T-cell (primary cell): Measurements from ENCODE around the gene SNX9. TPM values are rescaled to one million over a fixed set of nuclear protein-coding genes. Genes with fewer than 3 reads are reported as not detected.

Experiments
- ATAC-seq, 4 experiments: fragments of 200-7000 bp in 3 of 4; fragments of 150-1000 bp in 1 of 4; cut with Tn5 transposase; replicated peaks in 1 of 4; 1 replicate in 3 of 4; 2 replicates in 1 of 4; pipeline ENCODE4 v1.10.0; 2021; ENCODE audit warnings: moderate library complexity in 3 of 4, mild to moderate bottlenecking in 2 of 4, moderate number of reproducible peaks in 1 of 4
- CTCF ChIA-PET, 2 donors: fragments of 300-600 bp; sonication (Branson Sonifier 250); formaldehyde crosslinking; loops; one replicate each; lab custom pipeline; 2022; ENCODE audit warnings: antibody characterized with exemption in 2 of 2; lab: Charles Lee
- POLR2A ChIA-PET, 2 donors: fragments of 300-600 bp; sonication (Branson Sonifier 250); formaldehyde crosslinking; loops; one replicate each; lab custom pipeline; 2022; ENCODE audit warnings: antibody characterized with exemption in 2 of 2; lab: Charles Lee
- DNase-seq, 35 experiments: peaks; one replicate each; pipeline versions ENCODE4 v3.0.0 to v3.0.0-alpha.2; 2013 to 2023
- H3K27ac ChIP-seq: one replicate; pipeline ENCODE4 v1.5.1; 2013; ENCODE audit warnings: low read length
- H3K27me3 ChIP-seq, 2 experiments: replicated peaks in 1 of 2; 1 replicate in 1 of 2; 2 replicates in 1 of 2; pipeline versions ENCODE4 v1.6.1 to v1.7.0; 2013; ENCODE audit warnings: low read length in 1 of 2, mixed read lengths in 1 of 2; ENCODE audit not compliant: control insufficient read depth in 2 of 2, insufficient read depth in 2 of 2; ENCODE audit errors: extremely low read depth in 1 of 2
- H3K36me3 ChIP-seq, 2 donors: 1 replicate in 1 of 2; 2 replicates in 1 of 2; pipeline versions ENCODE4 v1.6.1 to v1.7.0; 2013; ENCODE audit warnings: low read length in 1 of 2; ENCODE audit not compliant: control insufficient read depth in 2 of 2, insufficient read depth in 1 of 2; ENCODE audit errors: extremely low read depth in 1 of 2
- H3K4me1 ChIP-seq, 2 experiments: 1 replicate in 1 of 2; 2 replicates in 1 of 2; pipeline versions ENCODE4 v1.6.1 to v1.7.0; 2013; ENCODE audit warnings: low read length in 2 of 2, mixed read lengths in 1 of 2; ENCODE audit not compliant: insufficient read depth in 2 of 2, control insufficient read depth in 1 of 2; ENCODE audit errors: extremely low read depth in 1 of 2
- H3K4me3 ChIP-seq, 2 donors: 1 replicate in 1 of 2; 2 replicates in 1 of 2; pipeline versions ENCODE4 v1.5.1 to v1.7.0; 2013; ENCODE audit warnings: mild to moderate bottlenecking in 2 of 2, low read length in 1 of 2, moderate library complexity in 1 of 2; ENCODE audit not compliant: control insufficient read depth in 1 of 2; ENCODE audit errors: extremely low read depth in 1 of 2
- H3K9me3 ChIP-seq: 2 replicates; pipeline ENCODE4 v1.7.0; 2013
- H3K27ac Mint-ChIP-seq, 2 donors: one replicate each; pipeline ENCODE4 v1.8.0; 2020 to 2021; ENCODE audit warnings: mild to moderate bottlenecking in 2 of 2, mixed read lengths in 2 of 2
- H3K27me3 Mint-ChIP-seq, 2 donors: one replicate each; pipeline ENCODE4 v1.8.0; 2021 to 2022; ENCODE audit warnings: mixed read lengths in 2 of 2
- H3K36me3 Mint-ChIP-seq: one replicate; pipeline ENCODE4 v1.8.0; 2021; ENCODE audit warnings: mixed read lengths
- H3K4me1 Mint-ChIP-seq, 3 donors: one replicate each; pipeline ENCODE4 v1.8.0; 2020 to 2022; ENCODE audit warnings: mixed read lengths in 3 of 3, mild to moderate bottlenecking in 1 of 3
- H3K4me3 Mint-ChIP-seq, 3 donors: one replicate each; pipeline ENCODE4 v1.8.0; 2020 to 2022; ENCODE audit warnings: mild to moderate bottlenecking in 3 of 3, mixed read lengths in 3 of 3, moderate library complexity in 3 of 3
- H3K9me3 Mint-ChIP-seq, 3 donors: one replicate each; pipeline ENCODE4 v1.8.0; 2020 to 2022; ENCODE audit warnings: mixed read lengths in 3 of 3
- WGBS: methylation state at CpG from one replicate; pipeline ENCODE4 v1.1.5; 2013; ENCODE audit warnings: missing lambda C conversion rate; ENCODE audit not compliant: insufficient coverage; 5-methylcytosine and 5-hydroxymethylcytosine counted together
- total RNA-seq, 35 experiments: library from RNA in 6 of 35; stranded (reverse) in 6 of 35; fragments of 120-200 nt in 1 of 35; gene quantifications; one replicate each; pipeline versions ENCODE4 v1.2.1 to v1.2.4 and lab custom pipeline; 2013 to 2026

SNX9 gene
- total RNA-seq, 5 donors from 2014 or later (not counting 1 experiment from before 2014, with no cell fraction given): 20.5 to 25.9 (median 23.7) TPM

GRCh38 chr6:157908369-157909281, 85.6 kb downstream of the SNX9 start:
- Histone ChIP-seq H3K4me1 (no peaks in the 10 kb centered on the region), H3K36me3 (peaks cover 3 to 23% of the 10 kb centered on the region in 2 donors), H3K9me3 (no peaks in the 10 kb centered on the region), H3K4me3 (no peak overlapping the region), H3K27me3 (no peaks in the 10 kb centered on the region), H3K27ac (no peak overlapping the region)
- 73% methylated on average over 4 of the region's 7 CpGs for WGBS
- Mint-ChIP-seq H3K27ac (no peak overlapping the region), H3K36me3 (peaks cover 51% of the 10 kb centered on the region), H3K9me3 (no peaks in the 10 kb centered on the region), H3K4me1 (peaks cover 3 to 10% (median 7%) of the 10 kb centered on the region in 3 donors), H3K4me3 (no peak overlapping the region), H3K27me3 (no peaks in the 10 kb centered on the region)
- ChIA-PET CTCF (interaction anchor here in 1 of 2 donors (0.6 kb wide), 1 partner anchor 22 kb away, joined by 4 read pairs; no protein-coding TSS in a partner anchor), POLR2A (interaction anchor here in 1 of 2 donors (0.6 kb wide), 1 partner anchor 35 kb away, joined by 5 read pairs; no protein-coding TSS in a partner anchor)
- DNase-seq: no peak
- ATAC-seq: peak in 1 of 4 experiments; percentile 9

GRCh38 chr6:157909282-157909664, 86.2 kb downstream of the SNX9 start:
- no peaks in the 10 kb centered on the region for H3K4me1 ChIP-seq
- no peak overlapping the region for H3K4me3 ChIP-seq
- no peak for DNase-seq
- H3K27me3 ChIP-seq: no peaks in the 10 kb centered on the region
- H3K4me3 Mint-ChIP-seq: no peak overlapping the region
- H3K9me3 Mint-ChIP-seq: no peaks in the 10 kb centered on the region
- H3K4me1 Mint-ChIP-seq: peaks cover 3 to 10% (median 7%) of the 10 kb centered on the region in 3 donors
- H3K36me3 ChIP-seq: peaks cover 3 to 23% of the 10 kb centered on the region in 2 donors
- H3K27ac Mint-ChIP-seq: no peak overlapping the region
- CTCF ChIA-PET: no interaction called here
- H3K27me3 Mint-ChIP-seq: no peaks in the 10 kb centered on the region
- no peak for ATAC-seq
- no peaks in the 10 kb centered on the region for H3K9me3 ChIP-seq
- POLR2A ChIA-PET: interaction anchor here in 1 of 2 donors (0.6 kb wide), 1 partner anchor 36 kb away, joined by 5 read pairs; no protein-coding TSS in a partner anchor
- peaks cover 55% of the 10 kb centered on the region for H3K36me3 Mint-ChIP-seq
- 100% methylated on average over 2 of the region's 3 CpGs for WGBS
- no peak overlapping the region for H3K27ac ChIP-seq

- Mint-ChIP-seq H3K27ac (no peak overlapping the region), H3K4me1 (peaks cover 3 to 10% (median 7%) of the 10 kb centered on the region in 3 donors), H3K4me3 (no peak overlapping the region), H3K9me3 (no peaks in the 10 kb centered on the region), H3K36me3 (peaks cover 58% of the 10 kb centered on the region), H3K27me3 (no peaks in the 10 kb centered on the region)
- ChIA-PET POLR2A (no interaction called here), CTCF (no interaction called here)
- DNase-seq (no peak), ATAC-seq (no peak)
- H3K27me3 ChIP-seq: no peaks in the 10 kb centered on the region
- no peak overlapping the region for H3K4me3 ChIP-seq
- WGBS: 94% methylated on average over 7 of the region's 9 CpGs
- no peaks in the 10 kb centered on the region for H3K4me1 ChIP-seq
- H3K9me3 ChIP-seq: no peaks in the 10 kb centered on the region
- H3K36me3 ChIP-seq: peaks cover 0 to 20% of the 10 kb centered on the region in 2 donors
- no peak overlapping the region for H3K27ac ChIP-seq
Observed at GRCh38 chr6:157911278-157911677, 88.2 kb downstream of the SNX9 start.

- H3K27me3 Mint-ChIP-seq: no peaks in the 10 kb centered on the region
- Histone ChIP-seq H3K36me3 (peaks cover 0 to 18% of the 10 kb centered on the region in 2 donors), H3K9me3 (no peaks in the 10 kb centered on the region), H3K27me3 (no peaks in the 10 kb centered on the region), H3K27ac (no peak overlapping the region), H3K4me1 (no peaks in the 10 kb centered on the region), H3K4me3 (no peak overlapping the region)
- no peak overlapping the region for H3K4me3 Mint-ChIP-seq
- H3K36me3 Mint-ChIP-seq: peaks cover 58% of the 10 kb centered on the region
- no peak overlapping the region for H3K27ac Mint-ChIP-seq
- POLR2A ChIA-PET: no interaction called here
- H3K4me1 Mint-ChIP-seq: peaks cover 3 to 10% (median 7%) of the 10 kb centered on the region in 3 donors
- 67% methylated on average over 3 of the region's 5 CpGs for WGBS
- H3K9me3 Mint-ChIP-seq: no peaks in the 10 kb centered on the region
- ATAC-seq: no peak
- CTCF ChIA-PET: no interaction called here
- no peak for DNase-seq
Observed at GRCh38 chr6:157911786-157912185, 88.7 kb downstream of the SNX9 start.

- peaks cover 62% of the 10 kb centered on the region for H3K36me3 Mint-ChIP-seq
- no CpG with 5 or more reads among the region's 6 CpGs for WGBS
- CTCF ChIA-PET: no interaction called here
- ATAC-seq: no peak
- Histone ChIP-seq H3K27ac (no peak overlapping the region), H3K9me3 (no peaks in the 10 kb centered on the region), H3K4me1 (no peaks in the 10 kb centered on the region), H3K36me3 (peaks cover 0 to 18% of the 10 kb centered on the region in 2 donors), H3K4me3 (no peak overlapping the region), H3K27me3 (no peaks in the 10 kb centered on the region)
- H3K4me1 Mint-ChIP-seq: peaks cover 3 to 10% (median 7%) of the 10 kb centered on the region in 3 donors
- DNase-seq: no peak
- H3K9me3 Mint-ChIP-seq: no peaks in the 10 kb centered on the region
- peak overlapping the region in 1 of 2 donors; percentile 25 for H3K27ac Mint-ChIP-seq
- H3K4me3 Mint-ChIP-seq: no peak overlapping the region
- H3K27me3 Mint-ChIP-seq: no peaks in the 10 kb centered on the region
- POLR2A ChIA-PET: no interaction called here
Observed at GRCh38 chr6:157912326-157912725, 89.3 kb downstream of the SNX9 start.

- H3K27ac ChIP-seq: no peak overlapping the region
- Mint-ChIP-seq H3K36me3 (peaks cover 75% of the 10 kb centered on the region), H3K27ac (no peak overlapping the region), H3K4me1 (no peaks in the 10 kb centered on the region), H3K4me3 (no peak overlapping the region), H3K9me3 (no peaks in the 10 kb centered on the region), H3K27me3 (no peaks in the 10 kb centered on the region)
- no peak overlapping the region for H3K4me3 ChIP-seq
- no peaks in the 10 kb centered on the region for H3K9me3 ChIP-seq
- ATAC-seq (no peak), DNase-seq (no peak)
- no peaks in the 10 kb centered on the region for H3K4me1 ChIP-seq
- H3K36me3 ChIP-seq: peaks cover 0 to 36% of the 10 kb centered on the region in 2 donors
- ChIA-PET CTCF (no interaction called here), POLR2A (interaction anchor here in 1 of 2 donors (1.1 kb wide), 1 partner anchor 97 kb away, joined by 8 read pairs; no protein-coding TSS in a partner anchor)
- H3K27me3 ChIP-seq: no peaks in the 10 kb centered on the region
- 93% methylated on average over 3 of the region's 4 CpGs for WGBS
Observed at GRCh38 chr6:157921685-157922367, 98.8 kb downstream of the SNX9 start.
